GM10266 (cell line): ENCODE measurements around the gene CFAP54.

ENCODE experiments used
- DNase-seq: peaks from one replicate; pipeline ENCODE4 v3.0.0; 2012; ENCODE audit errors: extremely low spot score
- CTCF ChIP-seq: IDR thresholded peaks from 2 replicates; pipeline ENCODE4 v1.5.1; 2012; ENCODE audit warnings: mild to moderate bottlenecking, low read depth; ENCODE audit not compliant: control insufficient read depth, insufficient read depth; ENCODE audit errors: missing control alignments

The CFAP54 gene

DNA sequence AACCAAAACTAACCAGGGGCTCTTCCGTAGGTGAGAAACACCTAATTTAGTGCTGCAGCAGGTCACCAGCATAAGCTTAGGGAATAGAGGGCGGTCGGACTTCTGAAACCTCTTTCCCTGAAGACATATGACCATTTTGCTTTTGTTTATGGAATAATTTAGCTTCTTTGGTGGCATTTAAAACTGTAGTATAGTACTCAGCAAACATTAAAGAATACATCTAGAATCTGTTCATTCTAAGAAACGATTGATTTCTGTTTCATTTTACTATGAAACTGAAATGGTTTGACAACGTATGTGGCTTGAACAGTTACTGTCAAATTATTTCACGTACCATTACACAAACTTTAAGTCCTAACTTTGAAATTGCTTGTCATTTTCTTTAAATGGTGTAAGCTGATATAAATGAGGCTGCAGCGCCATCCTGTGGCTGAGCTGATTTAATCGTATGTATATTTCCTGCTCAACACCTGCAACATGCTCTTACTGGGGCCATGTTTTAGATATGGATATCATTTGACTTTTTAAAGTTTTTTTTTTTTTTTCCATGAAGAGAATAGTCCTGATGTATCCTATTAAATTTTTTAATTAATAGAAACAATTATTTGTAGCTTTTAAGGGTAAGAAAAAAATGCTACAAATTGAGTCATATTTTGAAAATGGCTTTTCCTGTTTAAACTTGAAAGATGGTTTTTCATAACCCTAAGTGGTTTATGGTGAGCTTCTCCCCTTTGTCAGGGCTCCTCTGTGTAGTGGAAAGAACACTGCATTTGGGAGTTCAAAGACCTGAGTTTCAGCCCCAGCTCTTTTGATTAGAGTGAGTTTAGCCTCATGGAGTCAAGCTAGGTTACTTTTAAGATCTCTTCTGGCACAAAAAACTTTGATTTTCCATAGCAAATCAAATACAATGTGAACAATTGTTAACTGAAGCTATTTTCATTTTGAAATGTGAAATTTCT lies 27.4 kb downstream of the CFAP54 start:
- peak; percentile 72 for TF ChIP-seq CTCF
- peak; percentile 40 for DNase-seq

- no peak for TF ChIP-seq CTCF
- no peak for DNase-seq
Measured at GRCh38 chr12:96520767-96521166, 31.4 kb downstream of the CFAP54 start.

DNA sequence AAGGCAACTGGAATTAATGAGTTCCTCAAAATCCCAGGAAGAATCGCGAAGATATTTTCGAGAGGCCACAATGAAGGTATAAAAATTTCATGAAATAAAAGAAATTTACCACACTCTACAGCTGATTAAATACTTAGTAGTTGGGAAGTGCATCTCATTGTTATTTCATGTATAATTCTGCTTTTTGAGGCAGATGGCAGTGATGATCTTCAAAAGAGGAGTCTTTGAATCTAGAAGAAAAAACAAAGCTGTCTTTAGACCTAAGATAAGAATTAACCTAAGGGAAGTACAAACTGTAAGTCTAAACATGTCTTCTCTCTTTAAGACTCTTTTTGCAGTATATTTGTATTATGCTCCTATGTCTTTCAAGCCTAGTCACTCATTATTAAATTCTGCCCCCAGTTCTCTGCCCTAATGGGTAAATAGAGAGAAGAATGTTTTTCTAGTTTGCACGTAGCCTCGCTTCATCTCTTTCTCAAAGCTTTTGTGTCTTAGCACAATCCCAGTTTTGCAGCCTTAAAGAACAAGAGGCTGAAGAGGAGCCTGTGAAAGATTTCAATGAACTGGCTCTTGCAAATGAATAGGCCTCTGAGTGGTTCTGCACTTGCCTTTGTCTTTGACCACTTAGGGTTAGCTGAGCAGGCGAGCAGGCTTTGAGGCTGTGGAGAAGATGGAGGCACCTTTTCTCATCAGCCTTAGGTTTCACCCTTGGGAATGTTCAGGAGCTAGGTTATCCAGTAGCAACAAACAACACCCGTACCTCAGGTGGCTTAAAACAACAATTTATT lies 32.7 kb downstream of the CFAP54 start:
- DNase-seq, result no peak
- no peak for TF ChIP-seq CTCF

DNA sequence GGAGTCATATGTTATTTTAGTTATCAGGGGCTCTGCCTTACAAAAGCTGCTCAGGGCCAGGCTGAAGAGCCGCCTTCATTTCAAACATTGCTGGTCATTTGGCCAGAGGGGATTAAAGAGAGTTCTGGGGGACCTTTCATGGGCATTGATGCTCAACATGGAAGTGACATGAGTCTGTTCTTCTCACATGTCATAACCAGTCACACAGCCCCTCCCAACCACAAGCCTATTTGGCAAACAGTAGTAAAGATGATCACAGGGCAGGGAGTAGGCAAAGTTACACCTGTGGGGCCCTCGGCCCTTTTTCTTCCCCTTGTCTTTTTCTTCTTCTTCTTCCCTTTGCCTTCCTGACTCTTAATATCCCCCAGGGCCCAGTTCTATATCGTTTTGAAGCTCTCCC lies 33.3 kb downstream of the CFAP54 start:
- DNase-seq, result no peak
- no peak for TF ChIP-seq CTCF

DNA sequence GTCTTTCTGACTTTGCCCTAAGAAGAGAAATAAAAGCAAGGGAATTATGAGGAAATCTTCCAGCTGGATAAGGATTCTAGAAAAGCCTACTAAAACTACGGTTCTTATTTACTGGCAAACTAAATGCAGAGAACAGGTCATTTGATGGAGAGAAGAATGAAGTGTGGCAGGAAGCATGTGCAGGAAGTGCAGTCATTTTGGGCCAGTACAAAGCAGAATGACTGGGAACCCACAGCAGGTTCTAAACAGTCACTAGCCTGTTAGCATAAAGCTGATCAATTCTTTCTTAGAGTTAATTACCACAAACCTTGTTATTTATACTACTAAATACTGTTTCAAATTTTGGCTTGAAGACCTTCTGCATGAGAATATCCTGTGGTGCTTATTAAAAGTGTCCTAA lies 36.7 kb downstream of the CFAP54 start:
- DNase-seq, result no peak
- TF ChIP-seq CTCF, result no peak

GRCh38 chr12:96529912-96530311 lies 40.5 kb downstream of the CFAP54 start:
- no peak for DNase-seq
- TF ChIP-seq CTCF, result no peak
